Smooth muscle cell (in vitro differentiated cells): ENCODE data around the gene DCUN1D2. TPM values are rescaled to one million over a fixed set of nuclear protein-coding genes. Genes with fewer than 3 reads are reported as not detected.

Source experiments
- DNase-seq: peaks from one replicate; lab custom pipeline; 2025; ENCODE audit not compliant: unreplicated experiment; lab: John Stamatoyannopoulos, UW
- H2AFZ ChIP-seq: fragments of 200-600 bp; sonication (generic); 2 replicates; pipeline ENCODE4 v1.6.0; 2016; ENCODE audit warnings: antibody characterized with exemption, low read depth, mild to moderate bottlenecking
- H3F3A ChIP-seq: fragments of 200-600 bp; sonication (generic); 2 replicates; pipeline ENCODE4 v1.6.0; 2017; ENCODE audit warnings: antibody characterized with exemption, low read depth
- H3K27ac ChIP-seq: fragments of 200-600 bp; sonication (generic); 2 replicates; pipeline ENCODE4 v1.5.1; 2016; ENCODE audit warnings: low read depth, mild to moderate bottlenecking
- H3K27me3 ChIP-seq: fragments of 200-600 bp; sonication (generic); 2 replicates; pipeline ENCODE4 v1.6.1; 2016; ENCODE audit warnings: low read depth, mild to moderate bottlenecking
- H3K36me3 ChIP-seq: fragments of 200-600 bp; sonication (generic); 2 replicates; pipeline ENCODE4 v1.5.1; 2016; ENCODE audit warnings: low read depth
- H3K4me1 ChIP-seq: fragments of 200-600 bp; sonication (generic); 2 replicates; pipeline ENCODE4 v1.5.1; 2016; ENCODE audit warnings: low read depth
- H3K4me2 ChIP-seq: fragments of 200-600 bp; sonication (generic); 2 replicates; pipeline ENCODE4 v1.6.0; 2016; ENCODE audit warnings: mild to moderate bottlenecking
- H3K4me3 ChIP-seq: fragments of 200-600 bp; sonication (generic); 2 replicates; pipeline ENCODE4 v1.5.1; 2016; ENCODE audit warnings: mild to moderate bottlenecking
- H3K79me2 ChIP-seq: fragments of 200-600 bp; sonication (generic); 2 replicates; pipeline ENCODE4 v1.6.0; 2016; ENCODE audit warnings: low read depth, mild to moderate bottlenecking
- H3K9ac ChIP-seq: fragments of 200-600 bp; sonication (generic); 2 replicates; pipeline ENCODE4 v1.6.0; 2016; ENCODE audit warnings: low read depth
- H3K9me3 ChIP-seq: fragments of 200-600 bp; sonication (generic); replicated peaks from 2 replicates; pipeline ENCODE4 v1.5.1; 2016; ENCODE audit warnings: low read depth
- H4K20me1 ChIP-seq: fragments of 200-600 bp; sonication (generic); 2 replicates; pipeline ENCODE4 v1.6.0; 2016; ENCODE audit warnings: low read depth
- WGBS: methylation state at CpG from one replicate; pipeline ENCODE4 v1.1.7; 2016; ENCODE audit warnings: low lambda C conversion rate; 5-methylcytosine and 5-hydroxymethylcytosine counted together
- polyA plus RNA-seq: library from polyadenylated mRNA; unstranded; fragments of >200 nt; fragmentation: Nextera tagmentation; extraction: Ambion mirVana; gene quantifications from 2 replicates; pipeline ENCODE4 v1.2.1, GENCODE V29; 2016
- total RNA-seq: library from RNA; depleted of rRNA; stranded (reverse); fragments of >200 nt; gene quantifications from 2 replicates; pipeline ENCODE4 v1.2.3, GENCODE V29; 2014
- TF ChIP-seq, protein P1 (sequence below): fragments of 200-600 bp; sonication (generic); IDR thresholded peaks from 2 replicates; pipeline ENCODE4 v1.5.1; 2017; ENCODE audit warnings: borderline replicate concordance, mild to moderate bottlenecking, antibody characterized with exemption; ENCODE audit not compliant: insufficient read depth, poor library complexity, severe bottlenecking

Gene DCUN1D2
- total and polyA plus RNA-seq, 2 experiments from 2014 or later: 6.3 to 10.8 TPM

DNA sequence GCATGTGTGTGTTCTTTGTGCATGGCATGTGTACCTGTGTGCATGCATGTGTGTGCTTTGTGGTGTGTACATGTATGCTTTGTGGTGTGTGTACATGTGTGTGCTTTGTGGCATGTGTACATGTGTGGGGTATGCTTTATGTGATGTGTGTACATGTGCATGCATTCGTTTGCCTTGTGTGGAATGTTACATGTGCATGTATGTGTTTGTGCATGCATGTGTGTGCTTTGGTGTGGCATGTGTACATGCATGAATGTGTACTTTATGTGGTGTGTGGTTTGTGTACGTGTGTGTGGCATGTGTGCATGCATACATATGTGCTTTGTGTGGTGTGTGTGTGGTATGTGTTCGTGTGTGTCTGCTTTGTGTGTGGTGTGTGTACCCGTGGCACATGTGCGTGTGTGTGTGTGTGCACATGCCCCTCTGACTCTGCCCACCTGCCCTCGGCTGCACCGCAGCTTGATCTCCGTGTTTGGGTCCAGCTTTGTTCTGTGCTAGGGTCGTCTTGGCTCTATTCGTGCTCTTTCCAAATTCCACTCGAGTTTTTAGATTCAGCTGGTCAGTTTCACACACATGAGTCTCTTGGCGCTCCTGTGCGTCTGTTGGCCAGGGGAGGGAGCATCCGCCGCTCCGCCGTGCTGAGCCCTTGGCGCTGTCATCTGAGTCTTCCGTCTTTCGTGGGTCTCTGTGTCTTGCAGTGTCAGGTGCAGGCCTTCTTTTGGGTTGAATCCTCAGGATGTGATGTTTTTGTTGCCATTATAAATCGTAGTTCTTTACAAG, 47.6 kb upstream of the DCUN1D2 start:
- no peak overlapping the region for H3K4me3 ChIP-seq
- no peaks in the 10 kb centered on the region for H3F3A ChIP-seq
- no peak overlapping the region for H3K27ac ChIP-seq
- TF ChIP-seq, protein P1, sequence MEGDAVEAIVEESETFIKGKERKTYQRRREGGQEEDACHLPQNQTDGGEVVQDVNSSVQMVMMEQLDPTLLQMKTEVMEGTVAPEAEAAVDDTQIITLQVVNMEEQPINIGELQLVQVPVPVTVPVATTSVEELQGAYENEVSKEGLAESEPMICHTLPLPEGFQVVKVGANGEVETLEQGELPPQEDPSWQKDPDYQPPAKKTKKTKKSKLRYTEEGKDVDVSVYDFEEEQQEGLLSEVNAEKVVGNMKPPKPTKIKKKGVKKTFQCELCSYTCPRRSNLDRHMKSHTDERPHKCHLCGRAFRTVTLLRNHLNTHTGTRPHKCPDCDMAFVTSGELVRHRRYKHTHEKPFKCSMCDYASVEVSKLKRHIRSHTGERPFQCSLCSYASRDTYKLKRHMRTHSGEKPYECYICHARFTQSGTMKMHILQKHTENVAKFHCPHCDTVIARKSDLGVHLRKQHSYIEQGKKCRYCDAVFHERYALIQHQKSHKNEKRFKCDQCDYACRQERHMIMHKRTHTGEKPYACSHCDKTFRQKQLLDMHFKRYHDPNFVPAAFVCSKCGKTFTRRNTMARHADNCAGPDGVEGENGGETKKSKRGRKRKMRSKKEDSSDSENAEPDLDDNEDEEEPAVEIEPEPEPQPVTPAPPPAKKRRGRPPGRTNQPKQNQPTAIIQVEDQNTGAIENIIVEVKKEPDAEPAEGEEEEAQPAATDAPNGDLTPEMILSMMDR: no peak
- H3K4me2 ChIP-seq: no peak overlapping the region
- H4K20me1 ChIP-seq: peaks cover 26% of the 10 kb centered on the region
- H2AFZ ChIP-seq: no peak overlapping the region
- H3K9me3 ChIP-seq: no peaks in the 10 kb centered on the region
- H3K9ac ChIP-seq: no peak overlapping the region
- no peaks in the 10 kb centered on the region for H3K27me3 ChIP-seq
- no peaks in the 10 kb centered on the region for H3K4me1 ChIP-seq
- peaks cover 5% of the 10 kb centered on the region for H3K79me2 ChIP-seq
- DNase-seq: no peak
- 97% methylated on average over 21 of the region's 21 CpGs for WGBS
- H3K36me3 ChIP-seq: peaks cover 8% of the 10 kb centered on the region

DNA sequence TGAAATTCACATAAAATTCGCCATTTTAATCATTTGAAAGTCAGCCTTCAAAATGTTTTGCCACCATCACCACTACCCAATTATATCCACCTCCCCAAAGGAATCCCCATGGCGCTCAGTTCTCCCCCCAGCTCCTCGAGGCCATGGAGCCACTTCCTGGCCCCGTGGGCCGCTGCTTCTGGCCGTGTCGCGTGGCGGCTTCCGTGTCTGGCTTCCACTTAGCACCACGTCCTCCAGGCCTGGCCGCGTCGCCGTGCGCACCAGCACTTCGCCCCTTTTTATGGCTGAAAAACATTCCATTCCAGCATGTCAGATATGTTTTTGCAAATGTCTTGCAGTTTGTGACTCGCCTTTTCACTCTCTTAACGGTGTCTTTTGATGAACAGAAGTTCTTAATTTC, 46.7 kb upstream of the DCUN1D2 start:
- H2AFZ ChIP-seq: no peak overlapping the region
- no peak overlapping the region for H3K9ac ChIP-seq
- no peaks in the 10 kb centered on the region for H3K9me3 ChIP-seq
- no peak overlapping the region for H3K27ac ChIP-seq
- H4K20me1 ChIP-seq: peaks cover 21% of the 10 kb centered on the region
- no peaks in the 10 kb centered on the region for H3K27me3 ChIP-seq
- H3K36me3 ChIP-seq: peaks cover 8% of the 10 kb centered on the region
- no peaks in the 10 kb centered on the region for H3K4me1 ChIP-seq
- TF ChIP-seq, protein P1: no peak
- no peaks in the 10 kb centered on the region for H3F3A ChIP-seq
- no peaks in the 10 kb centered on the region for H3K79me2 ChIP-seq
- H3K4me2 ChIP-seq: no peak overlapping the region
- no peak for DNase-seq
- no peak overlapping the region for H3K4me3 ChIP-seq
- WGBS: 93% methylated on average over 19 of the region's 19 CpGs

DNA sequence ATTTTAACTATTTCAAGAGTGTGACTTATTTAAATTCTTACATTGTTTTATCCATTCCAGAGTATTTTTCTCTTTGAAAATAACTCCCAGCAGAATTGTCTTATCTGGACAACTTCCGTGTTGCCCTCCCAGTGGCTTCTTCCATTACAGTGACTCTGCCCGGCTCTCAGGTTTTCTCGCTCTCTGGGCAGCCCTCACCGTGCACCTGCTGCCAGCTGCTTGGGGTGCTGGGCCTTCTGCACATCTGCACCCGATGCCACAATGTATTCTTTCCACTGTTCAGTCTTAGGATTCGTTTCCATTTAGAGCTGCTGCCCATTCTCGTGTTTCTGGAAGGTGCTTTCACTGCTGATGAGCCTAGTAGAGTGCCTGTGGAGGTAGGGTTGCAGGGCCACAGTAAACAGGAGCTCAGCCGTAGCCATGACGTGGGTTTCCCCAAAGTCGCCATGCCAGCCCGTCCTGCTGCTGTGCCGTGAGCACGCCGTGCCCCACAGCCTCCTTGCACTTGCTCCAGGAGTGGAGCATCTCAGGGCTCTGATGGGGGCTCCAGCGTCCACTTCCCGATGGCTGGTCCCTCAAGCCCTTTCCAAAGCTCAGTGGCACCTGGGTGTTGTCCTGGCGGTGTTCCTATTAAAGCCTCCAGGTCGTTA, 46.1 kb upstream of the DCUN1D2 start:
- WGBS: 96% methylated on average over 18 of the region's 18 CpGs
- peaks cover 20% of the 10 kb centered on the region for H4K20me1 ChIP-seq
- H3K4me1 ChIP-seq: no peaks in the 10 kb centered on the region
- H3F3A ChIP-seq: no peaks in the 10 kb centered on the region
- H3K9me3 ChIP-seq: no peaks in the 10 kb centered on the region
- H3K27ac ChIP-seq: no peak overlapping the region
- DNase-seq: no peak
- H3K27me3 ChIP-seq: no peaks in the 10 kb centered on the region
- no peak overlapping the region for H3K4me2 ChIP-seq
- H3K79me2 ChIP-seq: no peaks in the 10 kb centered on the region
- no peak overlapping the region for H3K9ac ChIP-seq
- H2AFZ ChIP-seq: no peak overlapping the region
- H3K36me3 ChIP-seq: peaks cover 8% of the 10 kb centered on the region
- TF ChIP-seq, protein P1: no peak
- no peak overlapping the region for H3K4me3 ChIP-seq
